Skin of body (tissue), 2 donors: Measurements from ENCODE around the gene NR3C2. TPM values are rescaled to one million over a fixed set of nuclear protein-coding genes. Genes with fewer than 3 reads are reported as not detected.
A peak's percentile ranks its signal among the peaks of the same experiment; 100 is the strongest.

Experiments
- DNase-seq: peaks from one replicate; lab custom pipeline; 2025; lab: John Stamatoyannopoulos, UW
- total RNA-seq: library from RNA; depleted of rRNA; stranded (reverse); fragments of >200 nt; gene quantifications from one replicate; pipeline ENCODE4 v1.2.3, GENCODE V29; 2014

NR3C2 gene
- total RNA-seq, 1 donor from 2014 or later = 5.2 TPM

- DNase-seq = no peak
Measured at GRCh38 chr4:148435654-148436406, 6.4 kb downstream of the NR3C2 start.

DNA sequence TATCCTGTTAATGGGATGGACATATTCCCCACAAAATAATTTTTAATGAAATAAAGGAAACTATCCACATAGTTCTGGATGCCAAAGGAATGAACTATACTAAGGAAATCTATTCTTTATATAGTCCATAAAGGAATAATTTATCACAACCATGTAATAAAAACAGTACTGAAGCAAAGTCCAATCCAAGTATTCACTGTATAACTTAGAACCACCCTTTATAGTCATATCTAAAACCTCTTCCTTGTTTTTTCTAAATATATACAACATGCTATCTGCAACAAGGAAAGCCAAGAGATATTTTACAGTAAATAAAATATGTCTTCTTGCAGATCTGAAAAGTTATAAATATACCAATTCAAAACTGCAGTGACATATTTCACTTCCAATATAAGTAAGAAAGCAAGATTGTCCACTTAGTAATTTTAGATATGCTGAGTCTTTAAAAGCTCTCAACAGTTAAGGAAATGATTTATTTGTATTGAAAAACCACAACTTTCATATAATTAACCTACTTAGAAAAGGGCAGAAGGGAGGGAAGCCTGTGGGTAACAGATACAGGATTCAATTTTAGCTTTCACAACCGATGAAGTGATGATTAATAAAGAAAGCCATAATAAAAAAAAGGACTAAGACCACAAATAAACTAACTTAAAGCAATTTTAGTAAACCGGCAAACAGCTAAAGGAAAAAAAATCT, 8.0 kb downstream of the NR3C2 start:
- DNase-seq = no peak

DNA sequence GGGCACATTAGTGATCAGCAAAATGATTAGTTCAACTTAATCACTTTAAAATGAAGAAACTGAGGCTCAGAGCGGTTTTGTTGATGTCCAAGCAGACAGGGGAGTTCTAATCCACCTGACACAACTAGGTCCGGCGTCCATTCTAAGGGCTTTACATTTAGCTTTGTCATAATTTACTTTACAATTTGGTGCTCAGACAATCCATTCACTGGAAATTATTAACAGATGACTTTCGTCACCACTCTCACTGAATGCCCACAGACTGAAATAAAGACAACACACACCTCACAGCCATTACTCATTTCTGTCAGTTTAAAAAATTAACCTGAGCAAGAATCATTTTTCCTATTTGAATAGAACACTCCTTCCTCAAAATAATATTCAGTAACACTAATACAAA, 10.8 kb downstream of the NR3C2 start:
- DNase-seq = no peak

- DNase-seq = no peak
Measured at GRCh38 chr4:148430854-148431253, 11.4 kb downstream of the NR3C2 start.

GRCh38 chr4:148429206-148429605, 13.0 kb downstream of the NR3C2 start:
- DNase-seq = no peak

- no peak for DNase-seq
Measured at GRCh38 chr4:148426643-148427042, 15.6 kb downstream of the NR3C2 start.

- DNase-seq = no peak
Measured at GRCh38 chr4:148425327-148426110, 16.7 kb downstream of the NR3C2 start.

GRCh38 chr4:148420397-148420796, 21.8 kb downstream of the NR3C2 start:
- DNase-seq = no peak

GRCh38 chr4:148415500-148415899, 26.7 kb downstream of the NR3C2 start:
- DNase-seq = no peak

GRCh38 chr4:148412460-148412994, 29.7 kb downstream of the NR3C2 start:
- no peak for DNase-seq

- no peak for DNase-seq
Measured at GRCh38 chr4:148405161-148405893, 36.9 kb downstream of the NR3C2 start.

GRCh38 chr4:148398988-148399387, 43.2 kb downstream of the NR3C2 start:
- no peak for DNase-seq

DNA sequence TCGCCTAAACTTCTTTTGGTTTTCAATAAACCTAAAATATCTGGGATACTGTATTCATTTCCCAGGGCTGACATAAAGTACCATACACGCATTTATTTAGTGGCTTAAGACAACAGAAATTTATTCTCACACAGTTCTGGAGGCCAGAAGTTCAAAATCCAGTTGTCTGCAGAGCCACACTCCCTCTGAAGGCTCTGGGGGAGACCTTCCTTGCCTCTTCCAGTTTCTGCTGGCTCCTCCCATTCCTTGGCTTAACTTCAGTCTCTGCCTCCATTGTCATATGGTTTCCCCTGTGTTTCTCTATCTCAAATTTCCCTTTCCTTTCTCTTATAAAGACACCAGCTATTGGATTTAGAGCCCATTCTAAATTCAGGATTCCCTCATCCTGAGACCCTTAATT, 44.4 kb downstream of the NR3C2 start:
- no peak for DNase-seq

DNA sequence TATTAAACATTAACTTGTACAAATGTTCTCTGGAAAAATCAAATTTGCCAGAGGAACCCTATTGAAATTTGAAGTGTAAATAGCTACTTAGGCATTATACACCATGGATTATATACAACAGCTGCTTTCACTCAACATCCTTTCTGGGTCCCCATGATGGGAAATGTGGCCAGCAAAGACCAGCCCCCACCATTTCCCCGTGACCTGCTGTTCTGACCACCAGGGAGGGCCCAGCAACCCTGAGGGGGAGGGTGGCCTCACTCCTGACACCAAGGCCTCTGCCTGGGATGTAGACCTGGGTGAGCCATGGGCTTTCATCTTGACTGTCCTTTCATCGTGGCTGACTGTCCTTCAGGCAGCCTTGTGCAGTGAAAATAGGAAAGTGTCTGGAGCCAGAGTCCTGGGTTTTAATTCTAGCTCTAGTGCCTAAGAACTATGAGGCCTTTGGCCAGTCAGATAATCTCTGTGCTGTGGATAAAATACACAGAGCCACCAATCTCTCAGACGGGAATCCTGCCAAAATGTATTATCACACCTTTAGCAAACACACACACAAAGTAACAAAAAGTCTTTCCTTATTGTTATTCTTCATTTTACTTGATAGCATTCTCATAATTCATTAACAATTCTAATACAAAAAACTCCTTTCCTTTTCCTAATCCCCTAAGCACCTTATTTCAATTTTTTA, 45.1 kb downstream of the NR3C2 start:
- no peak for DNase-seq

GRCh38 chr4:148395771-148396170, 46.4 kb downstream of the NR3C2 start:
- DNase-seq = no peak

DNA sequence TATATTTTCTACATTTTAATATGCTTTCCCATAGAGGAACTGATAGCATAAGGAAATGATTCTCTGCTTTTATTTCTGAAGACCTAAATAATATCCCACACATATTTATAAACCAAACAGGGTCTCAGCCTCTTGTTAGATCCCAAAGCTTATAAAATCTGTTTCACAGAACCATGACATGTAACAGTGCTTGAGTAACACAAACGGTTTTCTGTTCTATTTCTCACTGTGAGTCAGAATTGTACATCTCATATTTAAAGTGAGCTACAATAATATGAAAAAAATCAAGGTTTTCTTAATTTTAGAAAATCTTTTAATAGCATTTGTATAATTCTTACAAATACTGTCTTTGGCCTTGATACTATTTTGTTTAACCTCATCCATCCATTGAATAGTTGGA, 51.2 kb downstream of the NR3C2 start:
- DNase-seq = no peak

DNA sequence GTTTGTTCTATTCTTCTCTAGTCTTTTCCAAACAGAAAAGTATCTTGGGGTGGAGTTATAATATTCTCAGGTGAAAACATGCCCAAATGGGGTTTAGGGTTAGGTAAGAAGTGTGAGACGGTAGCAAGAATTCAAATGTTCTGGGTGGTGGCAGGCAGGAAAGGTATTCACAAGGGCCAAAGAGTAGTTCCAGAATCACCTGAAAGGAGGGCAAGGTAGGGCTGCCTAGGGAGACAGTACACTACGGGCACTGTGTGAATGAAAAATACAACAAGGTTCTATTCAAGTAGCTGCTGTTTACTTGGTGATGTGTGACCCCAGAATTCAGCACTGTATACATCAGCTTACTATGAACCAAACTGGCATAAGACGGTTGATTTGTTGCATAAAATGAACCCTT, 51.9 kb downstream of the NR3C2 start:
- DNase-seq = no peak

GRCh38 chr4:148380291-148380690, 61.9 kb downstream of the NR3C2 start:
- no peak for DNase-seq

DNA sequence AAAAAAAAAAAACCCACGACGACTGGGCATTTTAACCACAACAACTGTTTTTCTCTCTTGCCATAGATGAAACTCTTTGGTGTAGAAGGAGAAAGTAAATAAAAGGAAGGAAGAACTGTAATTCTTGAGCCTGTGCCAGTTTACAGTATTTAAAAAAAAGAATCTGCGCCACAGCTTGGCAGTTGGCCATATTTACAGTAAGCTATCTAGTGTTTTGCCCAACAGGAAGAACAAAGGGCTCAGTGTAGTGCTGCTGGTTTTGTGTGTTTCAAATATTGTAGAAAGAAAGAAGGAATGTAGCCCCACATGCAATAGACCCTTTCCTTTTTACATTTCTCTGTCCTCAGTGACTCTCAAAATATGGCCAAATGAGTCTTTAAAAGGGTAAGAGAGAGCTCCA, 66.1 kb downstream of the NR3C2 start:
- DNase-seq = peak; percentile 36

GRCh38 chr4:148375584-148375983, 66.6 kb downstream of the NR3C2 start:
- no peak for DNase-seq

GRCh38 chr4:148373093-148373492, 69.1 kb downstream of the NR3C2 start:
- no peak for DNase-seq
